Measurements from ENCODE around the gene FUT6. TPM values are rescaled to one million over a fixed set of nuclear protein-coding genes. Genes with fewer than 3 reads are reported as not detected.
A peak's percentile ranks its signal among the peaks of the same experiment; 100 is the strongest.
"Not testable (repeated sequence)": the region's sequence is repeated elsewhere in the genome, so short reads cannot be mapped to it uniquely, and the experiment has no call there.

FUT6 gene
- total RNA-seq, 1 donor, result not detected

- DNase-seq (ENCODE audit: low read depth), result no peak
- no peak overlapping the region for H3K4me3 ChIP-seq (ENCODE audit: low read depth, low read length)
- no peak for TF ChIP-seq CTCF (IDR thresholded peaks at IDR 0.05; ENCODE audit: insufficient read depth, low read depth, low read length)
These were observed 38.4 kb upstream of the FUT6 start for GRCh38 chr19:5877882-5878281.

GRCh38 chr19:5877427-5877826 lies 37.9 kb upstream of the FUT6 start:
- H3K4me3 ChIP-seq (ENCODE audit: low read depth, low read length), result no peak overlapping the region
- DNase-seq (ENCODE audit: low read depth), result no peak
- TF ChIP-seq CTCF (IDR thresholded peaks at IDR 0.05; ENCODE audit: insufficient read depth, low read depth, low read length), result no peak

- peak; percentile 20 for DNase-seq (ENCODE audit: low read depth)
- not testable (repeated sequence) for H3K4me3 ChIP-seq (ENCODE audit: low read depth, low read length)
These were observed 35.0 kb upstream of the FUT6 start for GRCh38 chr19:5874496-5874895.

GRCh38 chr19:5873617-5874199 lies 34.2 kb upstream of the FUT6 start:
- TF ChIP-seq CTCF (IDR thresholded peaks at IDR 0.05; ENCODE audit: insufficient read depth, low read depth, low read length), result no peak
- no peak for DNase-seq (ENCODE audit: low read depth)
- no peak overlapping the region for H3K4me3 ChIP-seq (ENCODE audit: low read depth, low read length)

- DNase-seq (ENCODE audit: low read depth), result peak; percentile 60
- TF ChIP-seq CTCF (IDR thresholded peaks at IDR 0.05; ENCODE audit: insufficient read depth, low read depth, low read length), result no peak
- H3K4me3 ChIP-seq (ENCODE audit: low read depth, low read length), result no peak overlapping the region
These were observed 31.5 kb upstream of the FUT6 start for GRCh38 chr19:5870986-5871394.

GRCh38 chr19:5867201-5868136 lies 28.0 kb upstream of the FUT6 start:
- TF ChIP-seq CTCF (IDR thresholded peaks at IDR 0.05; ENCODE audit: insufficient read depth, low read depth, low read length), result no peak
- DNase-seq (ENCODE audit: low read depth), result no peak
- no peak overlapping the region for H3K4me3 ChIP-seq (ENCODE audit: low read depth, low read length)

- no peak overlapping the region for H3K4me3 ChIP-seq (ENCODE audit: low read depth, low read length)
- no peak for TF ChIP-seq CTCF (IDR thresholded peaks at IDR 0.05; ENCODE audit: insufficient read depth, low read depth, low read length)
- no peak for DNase-seq (ENCODE audit: low read depth)
These were observed 26.3 kb upstream of the FUT6 start for GRCh38 chr19:5865772-5866171.
